IPS DF 6.9 (cell line): ENCODE measurements around the gene BPIFB1.

Experiments
- DNase-seq: peaks from one replicate; pipeline ENCODE4 v3.0.0-alpha.2; 2013; ENCODE audit warnings: low read depth, low spot score
- H3K27ac ChIP-seq: one replicate; pipeline ENCODE4 v1.5.1; 2013; ENCODE audit warnings: low read length, control low read depth
- H3K27me3 ChIP-seq: 2 replicates; pipeline ENCODE4 v1.6.1; 2013; ENCODE audit warnings: mild to moderate bottlenecking, low read length; ENCODE audit not compliant: control insufficient read depth, insufficient read depth
- H3K36me3 ChIP-seq: 2 replicates; pipeline ENCODE4 v1.6.1; 2013; ENCODE audit warnings: low read length; ENCODE audit not compliant: control insufficient read depth, insufficient read depth
- H3K4me1 ChIP-seq: 2 replicates; pipeline ENCODE4 v1.6.1; 2013; ENCODE audit warnings: low read length; ENCODE audit not compliant: control insufficient read depth, insufficient read depth
- H3K4me3 ChIP-seq: 2 replicates; pipeline ENCODE4 v1.5.1; 2013; ENCODE audit warnings: mild to moderate bottlenecking, low read length
- H3K9me3 ChIP-seq: 2 replicates; pipeline ENCODE4 v1.6.1; 2013; ENCODE audit warnings: low read length, inconsistent platforms; ENCODE audit not compliant: control insufficient read depth, insufficient read depth
- WGBS: extraction: QIAGEN DNeasy Blood & Tissue Kit; methylation state at CpG from one replicate; pipeline ENCODE4 v1.1.7; 2013; ENCODE audit warnings: mixed read lengths, missing lambda C conversion rate; ENCODE audit not compliant: insufficient read length, insufficient coverage; 5-methylcytosine and 5-hydroxymethylcytosine counted together

The BPIFB1 gene

DNA sequence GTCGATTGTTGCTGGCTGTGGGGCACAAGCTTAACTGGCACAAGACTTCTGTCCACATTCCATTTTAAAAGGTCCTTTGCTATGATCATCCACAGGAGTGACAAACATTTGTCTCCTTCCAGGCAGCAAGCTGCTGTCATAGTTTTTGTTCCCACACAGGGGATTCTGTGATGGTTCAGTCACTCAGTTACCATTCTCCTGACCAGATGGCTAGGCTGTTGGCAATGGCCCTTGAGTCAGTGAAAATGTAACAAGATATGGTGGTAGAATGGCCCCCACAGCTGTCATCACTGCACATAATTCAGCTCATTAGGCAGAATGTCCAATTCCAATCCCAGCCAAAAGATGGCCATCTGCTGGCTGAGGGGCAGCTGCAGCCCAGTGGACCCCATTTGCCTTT is 33.6 kb upstream of the BPIFB1 start:
- no peak overlapping the region for H3K4me3 ChIP-seq
- no CpG with 5 or more reads among the region's 1 CpG for WGBS
- no peaks in the 10 kb centered on the region for H3K27me3 ChIP-seq
- no peaks in the 10 kb centered on the region for H3K4me1 ChIP-seq
- H3K27ac ChIP-seq: no peak overlapping the region
- no peaks in the 10 kb centered on the region for H3K9me3 ChIP-seq
- DNase-seq: no peak
- no peaks in the 10 kb centered on the region for H3K36me3 ChIP-seq

DNA sequence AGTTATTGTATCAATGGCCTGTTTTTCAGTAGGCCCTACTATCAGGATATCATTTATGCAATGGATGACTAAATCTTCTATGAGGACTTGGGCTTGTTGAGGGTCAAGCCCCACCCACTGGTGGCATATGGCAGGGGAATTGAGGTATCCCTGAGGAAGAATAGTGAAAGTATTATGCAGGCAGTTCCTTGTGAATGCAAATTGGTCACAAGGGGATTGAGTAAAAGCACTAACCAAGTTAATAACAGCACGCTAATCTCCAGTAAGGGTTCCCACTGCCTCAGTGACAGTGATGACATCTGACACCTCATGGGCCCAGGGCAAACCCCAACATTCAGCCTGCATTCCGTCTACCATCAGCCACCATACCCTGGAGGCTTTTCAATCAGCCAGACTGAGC is 32.3 kb upstream of the BPIFB1 start:
- Histone ChIP-seq H3K4me3 (no peak overlapping the region), H3K27me3 (no peaks in the 10 kb centered on the region), H3K4me1 (no peaks in the 10 kb centered on the region), H3K9me3 (no peaks in the 10 kb centered on the region), H3K27ac (no peak overlapping the region), H3K36me3 (no peaks in the 10 kb centered on the region)
- DNase-seq: no peak
- no CpG with 5 or more reads among the region's 2 CpGs for WGBS

DNA sequence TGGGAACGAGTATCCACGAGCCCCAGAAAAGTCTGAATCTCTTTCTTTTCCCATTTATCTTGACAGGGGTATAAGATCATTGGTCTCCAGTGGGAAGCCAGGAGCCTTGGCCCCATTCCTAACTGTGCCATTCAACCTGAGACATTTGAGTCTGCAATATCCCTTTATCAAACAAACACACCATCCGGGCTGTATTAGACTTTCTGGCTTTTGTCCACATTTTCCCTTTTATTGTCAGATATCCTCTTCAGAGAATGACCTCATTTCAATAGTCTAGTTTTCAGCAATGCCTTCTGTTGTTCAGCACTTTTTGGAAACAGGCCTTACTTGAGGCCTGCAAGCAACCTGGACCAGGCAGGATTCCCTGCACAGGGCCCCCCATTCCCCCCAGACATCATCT is 31.5 kb upstream of the BPIFB1 start:
- no peaks in the 10 kb centered on the region for H3K36me3 ChIP-seq
- H3K27ac ChIP-seq: no peak overlapping the region
- no peak overlapping the region for H3K4me3 ChIP-seq
- no peak for DNase-seq
- WGBS: no CpG with 5 or more reads among the region's 3 CpGs
- H3K27me3 ChIP-seq: no peaks in the 10 kb centered on the region
- no peaks in the 10 kb centered on the region for H3K4me1 ChIP-seq
- no peaks in the 10 kb centered on the region for H3K9me3 ChIP-seq

DNA sequence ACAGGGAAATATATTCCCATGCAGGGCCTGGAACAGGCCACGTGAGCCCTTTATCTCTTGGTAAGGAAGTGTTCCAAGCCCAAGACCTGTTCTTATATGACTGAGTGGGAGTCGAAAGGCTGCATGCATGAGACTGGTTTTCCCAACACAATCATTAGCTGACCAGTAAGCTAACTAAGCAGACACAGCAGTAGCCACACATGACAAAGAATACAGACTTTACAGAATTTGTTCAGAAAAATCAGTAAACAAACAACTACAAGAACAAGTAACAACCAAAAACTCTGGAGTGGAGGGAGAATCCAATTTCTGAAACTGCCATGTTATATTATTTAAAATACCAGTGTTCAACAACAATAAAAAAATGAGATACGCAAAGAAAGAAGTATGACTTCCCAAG is 30.6 kb upstream of the BPIFB1 start:
- no peak for DNase-seq
- H3K4me1 ChIP-seq: no peaks in the 10 kb centered on the region
- WGBS: no CpG with 5 or more reads among the region's 3 CpGs
- H3K36me3 ChIP-seq: no peaks in the 10 kb centered on the region
- no peak overlapping the region for H3K4me3 ChIP-seq
- no peaks in the 10 kb centered on the region for H3K9me3 ChIP-seq
- no peak overlapping the region for H3K27ac ChIP-seq
- no peaks in the 10 kb centered on the region for H3K27me3 ChIP-seq

DNA sequence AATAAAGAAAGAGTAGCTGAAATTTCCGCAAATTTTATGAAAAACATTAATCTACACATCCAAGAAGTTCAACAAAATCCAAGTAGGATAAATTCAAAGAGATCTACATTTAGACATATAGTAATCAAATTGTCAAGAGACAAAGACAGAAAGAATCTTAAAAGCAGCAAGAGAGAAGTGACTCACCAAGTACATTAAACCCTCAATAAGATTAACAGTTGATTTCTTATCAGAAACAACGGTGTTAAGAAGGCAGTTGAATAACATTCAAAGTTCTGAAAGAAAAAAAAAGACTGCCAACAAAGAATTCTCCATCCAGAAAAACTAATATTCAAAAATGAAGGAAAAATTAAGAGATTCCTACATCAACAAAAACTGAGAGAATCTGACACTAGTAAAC is 28.0 kb upstream of the BPIFB1 start:
- Histone ChIP-seq H3K27ac (no peak overlapping the region), H3K36me3 (no peaks in the 10 kb centered on the region), H3K4me1 (no peaks in the 10 kb centered on the region), H3K27me3 (no peaks in the 10 kb centered on the region), H3K4me3 (no peak overlapping the region), H3K9me3 (no peaks in the 10 kb centered on the region)
- no CpG with 5 or more reads among the region's 2 CpGs for WGBS
- no peak for DNase-seq

DNA sequence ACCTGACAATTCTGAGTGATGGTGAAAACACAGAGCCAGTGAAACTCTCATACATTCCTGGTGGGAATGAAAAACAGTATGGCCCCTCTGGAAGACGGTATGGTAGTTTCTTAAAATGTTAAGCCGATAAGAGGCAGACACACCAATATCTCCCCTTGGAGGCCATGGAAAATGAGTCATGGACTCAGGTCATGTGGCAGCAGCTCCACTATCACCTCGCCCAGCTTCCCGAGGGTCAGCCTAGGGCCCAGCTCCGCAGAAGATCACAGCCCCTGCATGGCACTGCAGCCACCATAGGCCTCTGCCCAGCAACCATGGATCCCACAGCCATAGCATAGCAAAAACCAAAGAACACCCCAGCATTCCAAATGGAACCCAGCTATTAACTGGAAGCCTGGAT is 25.8 kb upstream of the BPIFB1 start:
- Histone ChIP-seq H3K27me3 (no peaks in the 10 kb centered on the region), H3K9me3 (no peaks in the 10 kb centered on the region), H3K27ac (no peak overlapping the region), H3K4me3 (no peak overlapping the region), H3K36me3 (no peaks in the 10 kb centered on the region), H3K4me1 (no peaks in the 10 kb centered on the region)
- WGBS: no CpG with 5 or more reads among the region's 5 CpGs
- DNase-seq: no peak

DNA sequence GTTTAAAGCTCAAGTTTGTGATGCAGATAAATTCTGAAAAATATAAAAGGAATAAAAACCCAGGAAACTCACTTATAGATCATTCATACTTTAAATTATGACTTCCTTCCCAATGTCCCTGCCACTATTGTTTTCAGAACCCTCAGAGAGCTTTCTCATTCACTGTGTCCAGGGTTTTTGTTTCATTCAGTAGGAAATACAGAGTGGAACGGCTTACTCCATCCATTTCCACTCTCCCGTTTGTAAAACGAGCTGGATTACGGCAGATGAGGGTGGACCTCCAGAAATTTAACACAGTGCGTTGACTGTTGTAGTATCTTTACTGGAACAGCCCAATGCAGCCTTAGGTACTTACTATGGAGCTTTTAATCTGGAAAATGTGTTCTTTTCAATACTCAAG is 23.6 kb upstream of the BPIFB1 start:
- Histone ChIP-seq H3K36me3 (no peaks in the 10 kb centered on the region), H3K4me3 (no peak overlapping the region), H3K4me1 (no peaks in the 10 kb centered on the region), H3K27ac (no peak overlapping the region), H3K27me3 (no peaks in the 10 kb centered on the region), H3K9me3 (no peaks in the 10 kb centered on the region)
- no CpG with 5 or more reads among the region's 5 CpGs for WGBS
- no peak for DNase-seq

DNA sequence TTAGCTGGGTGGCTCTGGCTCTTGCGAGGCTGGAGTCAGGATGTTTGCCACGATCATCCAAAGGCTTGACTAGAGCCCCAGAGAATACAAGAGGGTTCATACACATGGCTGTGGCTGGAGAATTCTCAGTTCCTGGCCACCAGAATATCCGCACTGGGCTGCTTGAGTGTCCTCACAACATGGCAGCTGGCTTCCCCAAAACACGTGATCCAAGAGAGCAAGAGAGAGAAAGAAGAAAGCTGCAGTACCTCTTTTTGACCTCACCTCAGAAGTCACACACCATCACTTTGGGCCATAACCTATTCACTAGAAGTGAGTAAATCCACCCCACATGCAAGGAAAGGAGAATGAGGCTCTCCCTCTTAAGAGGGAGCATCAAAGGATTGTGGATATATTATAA is 21.5 kb upstream of the BPIFB1 start:
- Histone ChIP-seq H3K4me1 (no peaks in the 10 kb centered on the region), H3K9me3 (no peaks in the 10 kb centered on the region), H3K4me3 (no peak overlapping the region), H3K36me3 (no peaks in the 10 kb centered on the region), H3K27me3 (no peaks in the 10 kb centered on the region), H3K27ac (no peak overlapping the region)
- WGBS: no CpG with 5 or more reads among the region's 4 CpGs
- DNase-seq: no peak

DNA sequence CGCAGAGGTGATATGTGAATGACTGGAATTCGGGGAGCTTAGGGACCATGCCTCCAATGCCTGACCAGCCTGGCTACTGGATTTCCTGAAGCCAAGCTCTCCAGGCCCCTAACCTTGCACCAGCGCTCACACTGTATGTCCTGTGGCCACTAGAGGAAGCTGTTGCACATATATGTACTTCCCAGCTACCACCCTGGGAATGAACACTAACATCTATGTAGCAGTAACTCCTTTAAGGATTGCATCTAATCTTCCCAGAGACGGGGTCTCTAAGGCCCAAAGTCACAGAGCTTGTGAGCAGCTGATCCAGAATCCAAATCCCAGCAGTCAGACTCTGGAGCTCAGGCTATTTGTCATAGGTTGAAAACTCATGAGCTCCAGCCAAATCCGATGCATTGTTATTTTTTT is 20.4 kb upstream of the BPIFB1 start:
- no peak overlapping the region for H3K27ac ChIP-seq
- no peaks in the 10 kb centered on the region for H3K4me1 ChIP-seq
- no peak overlapping the region for H3K4me3 ChIP-seq
- DNase-seq: peak; percentile 52
- no CpG with 5 or more reads among the region's 5 CpGs for WGBS
- no peaks in the 10 kb centered on the region for H3K27me3 ChIP-seq
- no peaks in the 10 kb centered on the region for H3K36me3 ChIP-seq
- H3K9me3 ChIP-seq: no peaks in the 10 kb centered on the region

DNA sequence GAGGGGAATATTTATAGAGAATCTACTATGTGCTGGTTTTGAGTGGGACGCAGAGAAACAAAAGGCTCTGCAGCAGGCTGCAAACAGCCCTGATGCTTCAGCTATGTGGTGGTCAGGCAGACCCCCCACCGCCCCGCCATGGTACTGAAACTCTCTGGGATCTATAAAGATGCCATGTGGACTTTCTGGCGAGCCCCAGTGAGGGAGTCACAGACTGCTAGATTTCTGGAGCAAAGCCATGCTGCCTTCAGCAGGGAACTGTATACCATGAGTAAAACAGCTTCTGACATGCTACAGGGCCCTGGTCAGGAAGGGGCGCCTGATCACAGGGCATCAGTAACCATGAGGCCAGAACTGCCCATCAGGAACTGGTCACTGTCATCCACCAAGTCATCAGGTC is 19.2 kb upstream of the BPIFB1 start:
- no peaks in the 10 kb centered on the region for H3K36me3 ChIP-seq
- DNase-seq: no peak
- no peaks in the 10 kb centered on the region for H3K4me1 ChIP-seq
- H3K27ac ChIP-seq: no peak overlapping the region
- no peaks in the 10 kb centered on the region for H3K27me3 ChIP-seq
- WGBS: no CpG with 5 or more reads among the region's 5 CpGs
- H3K4me3 ChIP-seq: no peak overlapping the region
- H3K9me3 ChIP-seq: no peaks in the 10 kb centered on the region

DNA sequence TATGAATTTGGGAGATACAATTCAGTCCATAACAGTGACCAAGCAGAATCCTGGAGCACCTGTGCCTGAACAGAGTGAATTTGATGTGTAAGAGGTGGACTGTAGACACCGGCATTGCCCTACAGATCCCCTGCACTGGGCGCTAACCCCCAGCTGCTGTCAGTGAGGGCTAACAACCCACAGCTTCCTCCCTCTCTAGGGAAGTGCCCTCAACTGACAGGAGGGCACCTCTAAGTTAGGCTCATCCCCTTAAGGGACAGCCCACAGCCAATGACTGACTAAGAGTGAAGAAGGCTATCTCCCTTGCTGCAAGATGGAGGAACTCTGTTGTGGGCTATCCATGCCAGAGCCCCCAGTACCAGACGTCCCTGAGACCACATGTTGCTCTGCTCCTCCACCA is 15.3 kb upstream of the BPIFB1 start:
- no peak for DNase-seq
- no peaks in the 10 kb centered on the region for H3K36me3 ChIP-seq
- WGBS: no CpG with 5 or more reads among the region's 3 CpGs
- no peaks in the 10 kb centered on the region for H3K27me3 ChIP-seq
- no peak overlapping the region for H3K4me3 ChIP-seq
- H3K27ac ChIP-seq: no peak overlapping the region
- H3K4me1 ChIP-seq: no peaks in the 10 kb centered on the region
- no peaks in the 10 kb centered on the region for H3K9me3 ChIP-seq
